H1 (cell line): Measurements from ENCODE around the gene KDM6B. TPM values are rescaled to one million over a fixed set of nuclear protein-coding genes. Genes with fewer than 3 reads are reported as not detected.

Source experiments
- CTCF ChIA-PET: fragments of 300-600 bp; sonication (Branson Sonifier 250); formaldehyde crosslinking; loops from one replicate; lab custom pipeline; 2021; ENCODE audit not compliant: partially characterized antibody; lab: Charles Lee
- POLR2A ChIA-PET: fragments of 300-600 bp; sonication (Branson Sonifier 250); formaldehyde crosslinking; loops from one replicate; lab custom pipeline; 2021; ENCODE audit warnings: inconsistent platforms; ENCODE audit not compliant: partially characterized antibody; lab: Charles Lee
- DNase-seq, 2 experiments: peaks; one replicate each; pipeline versions ENCODE4 v3.0.0 to v3.0.0-alpha.2; 2010 to 2022; ENCODE audit warnings: low spot score in 2 of 2, low read depth in 1 of 2, mixed read lengths in 1 of 2
- FAIRE-seq: peaks from 2 replicates; lab custom pipeline; 2011; peaks lifted over from hg19 to GRCh38; lab: Jason Lieb, UNC
- H2AFZ ChIP-seq: 2 replicates; pipeline ENCODE4 v1.8.1; 2012; ENCODE audit warnings: low read length, inconsistent platforms
- H2AK5ac ChIP-seq: 2 replicates; pipeline ENCODE4 v1.6.1; 2013; ENCODE audit warnings: low read depth, low read length
- H2BK120ac ChIP-seq: replicated peaks from 2 replicates; pipeline ENCODE3; 2013; ENCODE audit warnings: low read depth, low read length, inconsistent platforms
- H2BK12ac ChIP-seq: 2 replicates; pipeline ENCODE4 v1.6.1; 2013; ENCODE audit warnings: low read depth, low read length
- H2BK15ac ChIP-seq: 2 replicates; pipeline ENCODE4 v1.6.1; 2013; ENCODE audit warnings: low read length
- H2BK20ac ChIP-seq: 2 replicates; pipeline ENCODE4 v1.6.1; 2013; ENCODE audit warnings: low read length
- H2BK5ac ChIP-seq: 2 replicates; pipeline ENCODE4 v1.6.1; 2013; ENCODE audit warnings: low read depth, low read length
- H3K14ac ChIP-seq: 2 replicates; pipeline ENCODE4 v1.6.1; 2013; ENCODE audit warnings: inconsistent platforms; ENCODE audit not compliant: insufficient read length
- H3K18ac ChIP-seq: 2 replicates; pipeline ENCODE4 v1.6.1; 2013; ENCODE audit warnings: low read length; ENCODE audit errors: extremely low read depth
- H3K23ac ChIP-seq: 2 replicates; pipeline ENCODE4 v1.6.1; 2013; ENCODE audit warnings: inconsistent platforms; ENCODE audit not compliant: insufficient read length
- H3K23me2 ChIP-seq: 2 replicates; pipeline ENCODE4 v1.6.1; 2013; ENCODE audit warnings: low read depth, low read length
- H3K27ac ChIP-seq: 2 replicates; pipeline ENCODE4 v1.6.1; 2011; ENCODE audit warnings: low read depth, low read length, inconsistent platforms
- H3K27me3 ChIP-seq, 4 experiments: replicated peaks in 1 of 4; 1 replicate in 1 of 4; 2 replicates in 3 of 4; pipeline versions ENCODE4 v1.6.1 to v1.8.1; 2011 to 2013; ENCODE audit warnings: low read length in 3 of 4, mild to moderate bottlenecking in 3 of 4, inconsistent platforms in 2 of 4, mixed read lengths in 2 of 4, moderate library complexity in 1 of 4; ENCODE audit not compliant: control insufficient read depth in 3 of 4, insufficient read depth in 3 of 4; ENCODE audit errors: extremely low read depth in 1 of 4
- H3K36me3 ChIP-seq, 4 experiments: 2 replicates each; pipeline versions ENCODE4 v1.6.1 to v1.8.1; 2011 to 2013; ENCODE audit warnings: mild to moderate bottlenecking in 4 of 4, low read length in 3 of 4, moderate library complexity in 2 of 4, control low read depth in 1 of 4, inconsistent platforms in 1 of 4; ENCODE audit not compliant: insufficient read depth in 4 of 4, control insufficient read depth in 2 of 4
- H3K4ac ChIP-seq: replicated peaks from 2 replicates; pipeline ENCODE3; 2013; ENCODE audit warnings: low read length, low read depth, mixed read lengths, inconsistent platforms; ENCODE audit not compliant: insufficient read length
- H3K4me1 ChIP-seq, 4 experiments: replicated peaks in 1 of 4; 1 replicate in 1 of 4; 2 replicates in 3 of 4; pipeline versions ENCODE4 v1.6.1 to v1.8.1; 2011 to 2013; ENCODE audit warnings: low read length in 3 of 4, inconsistent platforms in 2 of 4, mixed read lengths in 1 of 4; ENCODE audit not compliant: insufficient read depth in 4 of 4, control insufficient read depth in 3 of 4
- H3K4me2 ChIP-seq, 2 experiments: 2 replicates each; pipeline versions ENCODE4 v1.6.1 to v1.8.1; 2011 to 2013; ENCODE audit warnings: low read depth in 2 of 2, low read length in 2 of 2, control low read depth in 1 of 2, inconsistent platforms in 1 of 2, mild to moderate bottlenecking in 1 of 2; ENCODE audit not compliant: insufficient read depth in 1 of 2
- H3K4me3 ChIP-seq, 4 experiments: fragments of 200-600, 300-600 bp in 1 of 4; sonication (generic), shearing (Covaris generic), sonication (Bioruptor Twin) in 1 of 4; 2 replicates each; pipeline versions ENCODE4 v1.5.1 to v1.8.1; 2011 to 2016; ENCODE audit warnings: low read length in 4 of 4, low read depth in 3 of 4, control low read depth in 2 of 4, inconsistent platforms in 2 of 4, mild to moderate bottlenecking in 2 of 4, mixed read lengths in 1 of 4, moderate library complexity in 1 of 4; ENCODE audit not compliant: insufficient read depth in 2 of 4; ENCODE audit errors: extremely low read depth in 1 of 4
- H3K56ac ChIP-seq: replicated peaks from 2 replicates; pipeline ENCODE3; 2013; ENCODE audit warnings: low read depth, mild to moderate bottlenecking, mixed read lengths, low read length, inconsistent platforms; ENCODE audit not compliant: insufficient read length
- H3K79me1 ChIP-seq: 2 replicates; pipeline ENCODE4 v1.6.1; 2013; ENCODE audit warnings: low read depth, low read length, control low read depth
- H3K79me2 ChIP-seq, 2 experiments: 2 replicates each; pipeline versions ENCODE4 v1.6.1 to v1.8.1; 2012 to 2013; ENCODE audit warnings: low read length in 2 of 2, mild to moderate bottlenecking in 2 of 2, inconsistent platforms in 1 of 2; ENCODE audit not compliant: insufficient read depth in 2 of 2, control insufficient read depth in 1 of 2
- H3K9ac ChIP-seq, 4 experiments: replicated peaks in 1 of 4; 1 replicate in 1 of 4; 2 replicates in 3 of 4; pipeline versions ENCODE4 v1.6.1 to v1.8.1; 2011 to 2013; ENCODE audit warnings: low read depth in 3 of 4, low read length in 3 of 4, control low read depth in 2 of 4, mild to moderate bottlenecking in 2 of 4, moderate library complexity in 2 of 4, inconsistent platforms in 1 of 4; ENCODE audit errors: extremely low read depth in 1 of 4
- H3K9me3 ChIP-seq, 2 experiments: 2 replicates each; pipeline versions ENCODE4 v1.6.1 to v1.8.1; 2012 to 2013; ENCODE audit warnings: mild to moderate bottlenecking in 2 of 2, moderate library complexity in 2 of 2, control low read depth in 1 of 2, inconsistent platforms in 1 of 2, low read depth in 1 of 2, low read length in 1 of 2, mixed read lengths in 1 of 2; ENCODE audit not compliant: insufficient read depth in 2 of 2
- H4K20me1 ChIP-seq, 2 experiments: replicated peaks in 1 of 2; 2 replicates each; pipeline versions ENCODE3 to v1.8.1; 2011 to 2013; ENCODE audit warnings: inconsistent platforms in 2 of 2, low read length in 2 of 2, mild to moderate bottlenecking in 1 of 2; ENCODE audit not compliant: insufficient read depth in 2 of 2, control insufficient read depth in 1 of 2
- H4K5ac ChIP-seq: 2 replicates; pipeline ENCODE4 v1.6.1; 2013; ENCODE audit warnings: low read length, low read depth, mixed read lengths, inconsistent platforms; ENCODE audit not compliant: insufficient read length
- H4K8ac ChIP-seq: 2 replicates; pipeline ENCODE4 v1.8.0; 2013; ENCODE audit warnings: mild to moderate bottlenecking, moderate library complexity, low read length, inconsistent platforms; ENCODE audit not compliant: insufficient read depth; ENCODE audit errors: extremely low read depth
- H4K91ac ChIP-seq: replicated peaks from 2 replicates; pipeline ENCODE3; 2013; ENCODE audit warnings: low read length, mixed read lengths, inconsistent platforms; ENCODE audit not compliant: insufficient read length
- CHD1 ChIP-seq: IDR thresholded peaks from 2 replicates; pipeline ENCODE4 v1.6.1; 2012; ENCODE audit warnings: low read depth, low read length, improper control_type of control experiment
- WGBS, 2 experiments: shearing (Covaris generic) in 1 of 2; methylation state at CpG; one replicate each; pipeline versions ENCODE4 v1.1.6 to v1.1.7; 2013 to 2015; ENCODE audit warnings: low lambda C conversion rate in 2 of 2, mixed read lengths in 2 of 2, inconsistent platforms in 1 of 2, low coverage in 1 of 2, missing lambda C conversion rate in 1 of 2; ENCODE audit not compliant: insufficient replicate concordance in 2 of 2, insufficient coverage in 1 of 2, insufficient read length in 1 of 2; ENCODE audit errors: extremely low coverage in 1 of 2, missing lambda C conversion rate in 1 of 2; 5-methylcytosine and 5-hydroxymethylcytosine counted together
- polyA plus RNA-seq, 7 experiments: library from polyadenylated mRNA; depleted of rRNA in 3 of 7; stranded (reverse) in 5 of 7; unstranded in 2 of 7; fragments of >200 nt in 5 of 7; fragments of 200-250 nt in 2 of 7; gene quantifications; 1 replicate in 5 of 7; 2 replicates in 1 of 7; 4 replicates in 1 of 7; pipeline versions ENCODE4 v1.2.1 to v1.2.3, GENCODE V29; 2011 to 2013; ENCODE audit warnings: missing spikeins in 2 of 7, mixed read lengths in 2 of 7
- total RNA-seq: library from RNA; stranded (reverse); fragmentation: NEBNext Ultra II Directional; extraction: Animal tissue kit (Norgen Biotek cat#: 25700); gene quantifications from 2 replicates; pipeline ENCODE4 v1.2.1, GENCODE V29; 2021

The KDM6B gene
- total and polyA plus RNA-seq, 2 of the 8 experiments (the other 6 are each of a cell fraction or from before 2014, with no cell fraction given) = 0.48 to 3.7 TPM

DNA sequence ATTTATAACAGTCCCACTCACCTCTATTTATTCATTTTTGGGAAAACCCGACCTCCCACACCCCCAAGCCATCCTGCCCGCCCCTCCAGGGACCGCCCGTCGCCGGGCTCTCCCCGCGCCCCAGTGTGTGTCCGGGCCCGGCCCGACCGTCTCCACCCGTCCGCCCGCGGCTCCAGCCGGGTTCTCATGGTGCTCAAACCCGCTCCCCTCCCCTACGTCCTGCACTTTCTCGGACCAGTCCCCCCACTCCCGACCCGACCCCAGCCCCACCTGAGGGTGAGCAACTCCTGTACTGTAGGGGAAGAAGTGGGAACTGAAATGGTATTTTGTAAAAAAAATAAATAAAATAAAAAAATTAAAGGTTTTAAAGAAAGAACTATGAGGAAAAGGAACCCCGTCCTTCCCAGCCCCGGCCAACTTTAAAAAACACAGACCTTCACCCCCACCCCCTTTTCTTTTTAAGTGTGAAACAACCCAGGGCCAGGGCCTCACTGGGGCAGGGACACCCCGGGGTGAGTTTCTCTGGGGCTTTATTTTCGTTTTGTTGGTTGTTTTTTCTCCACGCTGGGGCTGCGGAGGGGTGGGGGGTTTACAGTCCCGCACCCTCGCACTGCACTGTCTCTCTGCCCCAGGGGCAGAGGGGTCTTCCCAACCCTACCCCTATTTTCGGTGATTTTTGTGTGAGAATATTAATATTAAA lies 20.2 kb downstream of the KDM6B start:
- Histone ChIP-seq H3K4me2 (peak overlapping the region; percentile 74 to 97), H4K20me1 (peaks cover 0 to 23% of the 10 kb centered on the region in 2 experiments), H3K27me3 (peaks cover 32 to 53% (median 49%) of the 10 kb centered on the region in 4 experiments), H3K14ac (no peak overlapping the region), H3K79me2 (peaks cover 0 to 5% of the 10 kb centered on the region in 2 experiments; a peak in 1 of 4 replicates), H3K56ac (no peak overlapping the region), H2AFZ (no peak overlapping the region), H3K4me3 (peak overlapping the region; percentile 22 to 84 (median 34); a peak in 5 of 8 replicates), H3K18ac (0 out of 2 replicates have a peak overlapping the region, but pooled peaks have one; percentile 48), H3K23ac (no peak overlapping the region), H2BK12ac (no peak overlapping the region), H3K79me1 (no peaks in the 10 kb centered on the region), H3K36me3 (peaks cover 0 to 4% (median 0%) of the 10 kb centered on the region in 4 experiments; a peak in 3 of 8 replicates), H2BK5ac (no peak overlapping the region), H3K9me3 (no peaks in the 10 kb centered on the region), H3K4ac (no peak overlapping the region), H3K4me1 (peaks cover 0 to 40% (median 33%) of the 10 kb centered on the region in 4 experiments; a peak in 6 of 7 replicates), H2AK5ac (no peak overlapping the region), H3K23me2 (peaks cover 26% of the 10 kb centered on the region), H2BK120ac (no peak overlapping the region), H2BK15ac (no peak overlapping the region), H4K91ac (no peak overlapping the region), H3K9ac (no peak overlapping the region), H3K27ac (no peak overlapping the region), H4K5ac (no peak overlapping the region), H4K8ac (peak overlapping the region; percentile 5; the same call in 1 of the 2 replicates), H2BK20ac (no peak overlapping the region)
- whole genome bisulfite sequencing, 2 experiments = 3% methylated on average over 16 of the region's 31 CpGs; no CpG with 5 or more reads in 1 of the 2 experiments
- no peak for FAIRE-seq
- DNase-seq = peak in 1 of 2 experiments; percentile 52
- no peak for TF ChIP-seq CHD1
- CTCF ChIA-PET = no interaction called here
- POLR2A ChIA-PET = interaction anchor here (2.2 kb wide), 1 partner anchor 11 kb away, joined by 18 read pairs; no protein-coding TSS in a partner anchor
